Smooth muscle cell (in vitro differentiated cells): ENCODE results near the gene C16orf78. TPM values are rescaled to one million over a fixed set of nuclear protein-coding genes. Genes with fewer than 3 reads are reported as not detected.

Source experiments
- DNase-seq: peaks from one replicate; lab custom pipeline; 2025; ENCODE audit not compliant: unreplicated experiment; lab: John Stamatoyannopoulos, UW
- H2AFZ ChIP-seq: fragments of 200-600 bp; sonication (generic); 2 replicates; pipeline ENCODE4 v1.6.0; 2016; ENCODE audit warnings: antibody characterized with exemption, low read depth, mild to moderate bottlenecking
- H3F3A ChIP-seq: fragments of 200-600 bp; sonication (generic); 2 replicates; pipeline ENCODE4 v1.6.0; 2017; ENCODE audit warnings: antibody characterized with exemption, low read depth
- H3K27ac ChIP-seq: fragments of 200-600 bp; sonication (generic); 2 replicates; pipeline ENCODE4 v1.5.1; 2016; ENCODE audit warnings: low read depth, mild to moderate bottlenecking
- H3K27me3 ChIP-seq: fragments of 200-600 bp; sonication (generic); 2 replicates; pipeline ENCODE4 v1.6.1; 2016; ENCODE audit warnings: low read depth, mild to moderate bottlenecking
- H3K36me3 ChIP-seq: fragments of 200-600 bp; sonication (generic); 2 replicates; pipeline ENCODE4 v1.5.1; 2016; ENCODE audit warnings: low read depth
- H3K4me1 ChIP-seq: fragments of 200-600 bp; sonication (generic); 2 replicates; pipeline ENCODE4 v1.5.1; 2016; ENCODE audit warnings: low read depth
- H3K4me2 ChIP-seq: fragments of 200-600 bp; sonication (generic); 2 replicates; pipeline ENCODE4 v1.6.0; 2016; ENCODE audit warnings: mild to moderate bottlenecking
- H3K4me3 ChIP-seq: fragments of 200-600 bp; sonication (generic); 2 replicates; pipeline ENCODE4 v1.5.1; 2016; ENCODE audit warnings: mild to moderate bottlenecking
- H3K79me2 ChIP-seq: fragments of 200-600 bp; sonication (generic); 2 replicates; pipeline ENCODE4 v1.6.0; 2016; ENCODE audit warnings: low read depth, mild to moderate bottlenecking
- H3K9ac ChIP-seq: fragments of 200-600 bp; sonication (generic); 2 replicates; pipeline ENCODE4 v1.6.0; 2016; ENCODE audit warnings: low read depth
- H3K9me3 ChIP-seq: fragments of 200-600 bp; sonication (generic); replicated peaks from 2 replicates; pipeline ENCODE4 v1.5.1; 2016; ENCODE audit warnings: low read depth
- H4K20me1 ChIP-seq: fragments of 200-600 bp; sonication (generic); 2 replicates; pipeline ENCODE4 v1.6.0; 2016; ENCODE audit warnings: low read depth
- WGBS: methylation state at CpG from one replicate; pipeline ENCODE4 v1.1.7; 2016; ENCODE audit warnings: low lambda C conversion rate; 5-methylcytosine and 5-hydroxymethylcytosine counted together
- polyA plus RNA-seq: library from polyadenylated mRNA; unstranded; fragments of >200 nt; fragmentation: Nextera tagmentation; extraction: Ambion mirVana; gene quantifications from 2 replicates; pipeline ENCODE4 v1.2.1, GENCODE V29; 2016
- total RNA-seq: library from RNA; depleted of rRNA; stranded (reverse); fragments of >200 nt; gene quantifications from 2 replicates; pipeline ENCODE4 v1.2.3, GENCODE V29; 2014
- TF ChIP-seq, protein P1 (sequence below): fragments of 200-600 bp; sonication (generic); IDR thresholded peaks from 2 replicates; pipeline ENCODE4 v1.5.1; 2017; ENCODE audit warnings: borderline replicate concordance, mild to moderate bottlenecking, antibody characterized with exemption; ENCODE audit not compliant: insufficient read depth, poor library complexity, severe bottlenecking

The C16orf78 gene
- total and polyA plus RNA-seq, 2 experiments from 2014 or later, result not detected

DNA sequence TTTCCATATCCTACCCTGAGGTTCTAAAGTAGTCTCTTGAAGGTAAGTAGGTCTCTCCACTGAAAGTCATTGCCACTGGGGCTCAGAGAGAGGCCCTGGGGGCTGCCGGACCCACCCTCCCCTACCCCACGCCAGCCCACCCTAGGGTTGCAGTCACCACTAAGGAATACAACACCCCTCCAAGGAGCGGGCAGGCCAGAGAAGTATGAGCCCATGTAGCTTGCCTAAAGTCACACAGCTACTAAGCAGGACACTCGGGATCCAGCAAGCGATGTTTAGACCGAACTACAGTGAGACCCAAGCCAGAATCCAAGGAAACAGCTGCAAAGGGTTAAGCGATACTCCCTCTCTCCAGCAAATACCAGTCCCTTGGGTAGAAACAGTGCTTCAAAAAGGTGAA, 27.0 kb downstream of the C16orf78 start:
- 88% methylated on average over 7 of the region's 7 CpGs for WGBS
- no peaks in the 10 kb centered on the region for H3K36me3 ChIP-seq
- no peaks in the 10 kb centered on the region for H3K79me2 ChIP-seq
- H2AFZ ChIP-seq, result no peak overlapping the region
- no peaks in the 10 kb centered on the region for H4K20me1 ChIP-seq
- H3K4me1 ChIP-seq, result no peaks in the 10 kb centered on the region
- no peak overlapping the region for H3K4me2 ChIP-seq
- no peak overlapping the region for H3K9ac ChIP-seq
- TF ChIP-seq, protein P1, sequence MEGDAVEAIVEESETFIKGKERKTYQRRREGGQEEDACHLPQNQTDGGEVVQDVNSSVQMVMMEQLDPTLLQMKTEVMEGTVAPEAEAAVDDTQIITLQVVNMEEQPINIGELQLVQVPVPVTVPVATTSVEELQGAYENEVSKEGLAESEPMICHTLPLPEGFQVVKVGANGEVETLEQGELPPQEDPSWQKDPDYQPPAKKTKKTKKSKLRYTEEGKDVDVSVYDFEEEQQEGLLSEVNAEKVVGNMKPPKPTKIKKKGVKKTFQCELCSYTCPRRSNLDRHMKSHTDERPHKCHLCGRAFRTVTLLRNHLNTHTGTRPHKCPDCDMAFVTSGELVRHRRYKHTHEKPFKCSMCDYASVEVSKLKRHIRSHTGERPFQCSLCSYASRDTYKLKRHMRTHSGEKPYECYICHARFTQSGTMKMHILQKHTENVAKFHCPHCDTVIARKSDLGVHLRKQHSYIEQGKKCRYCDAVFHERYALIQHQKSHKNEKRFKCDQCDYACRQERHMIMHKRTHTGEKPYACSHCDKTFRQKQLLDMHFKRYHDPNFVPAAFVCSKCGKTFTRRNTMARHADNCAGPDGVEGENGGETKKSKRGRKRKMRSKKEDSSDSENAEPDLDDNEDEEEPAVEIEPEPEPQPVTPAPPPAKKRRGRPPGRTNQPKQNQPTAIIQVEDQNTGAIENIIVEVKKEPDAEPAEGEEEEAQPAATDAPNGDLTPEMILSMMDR, result no peak
- H3K27me3 ChIP-seq, result no peaks in the 10 kb centered on the region
- H3F3A ChIP-seq, result no peaks in the 10 kb centered on the region
- DNase-seq, result no peak
- no peak overlapping the region for H3K27ac ChIP-seq
- no peak overlapping the region for H3K4me3 ChIP-seq
- no peaks in the 10 kb centered on the region for H3K9me3 ChIP-seq

DNA sequence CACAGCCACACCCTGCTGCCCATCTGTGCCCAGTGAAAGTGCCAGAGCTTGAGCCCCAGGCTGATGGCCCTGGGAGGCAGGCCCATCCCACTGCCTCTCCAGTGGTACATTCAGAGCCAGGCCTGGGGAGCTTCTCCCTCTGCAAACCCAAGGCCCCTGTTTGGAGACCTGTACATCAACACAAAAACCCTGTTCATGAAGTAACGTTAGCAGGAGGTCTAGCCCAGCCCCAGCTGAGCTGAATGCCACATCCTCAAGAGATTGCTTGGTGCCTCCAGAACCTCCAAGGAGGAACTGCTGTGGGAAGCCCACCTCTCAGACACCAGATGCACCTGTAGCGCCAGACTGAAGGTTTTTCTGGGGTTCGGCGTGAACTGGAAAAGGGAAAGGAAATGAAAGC, 31.5 kb downstream of the C16orf78 start:
- TF ChIP-seq, protein P1, result no peak
- Histone ChIP-seq H3K4me1 (no peaks in the 10 kb centered on the region), H2AFZ (no peak overlapping the region), H3K9me3 (no peaks in the 10 kb centered on the region), H4K20me1 (no peaks in the 10 kb centered on the region), H3K36me3 (no peaks in the 10 kb centered on the region), H3K79me2 (no peaks in the 10 kb centered on the region), H3K4me3 (no peak overlapping the region), H3F3A (no peaks in the 10 kb centered on the region), H3K4me2 (no peak overlapping the region), H3K27ac (no peak overlapping the region), H3K27me3 (no peaks in the 10 kb centered on the region), H3K9ac (no peak overlapping the region)
- 94% methylated on average over 4 of the region's 4 CpGs for WGBS
- no peak for DNase-seq

DNA sequence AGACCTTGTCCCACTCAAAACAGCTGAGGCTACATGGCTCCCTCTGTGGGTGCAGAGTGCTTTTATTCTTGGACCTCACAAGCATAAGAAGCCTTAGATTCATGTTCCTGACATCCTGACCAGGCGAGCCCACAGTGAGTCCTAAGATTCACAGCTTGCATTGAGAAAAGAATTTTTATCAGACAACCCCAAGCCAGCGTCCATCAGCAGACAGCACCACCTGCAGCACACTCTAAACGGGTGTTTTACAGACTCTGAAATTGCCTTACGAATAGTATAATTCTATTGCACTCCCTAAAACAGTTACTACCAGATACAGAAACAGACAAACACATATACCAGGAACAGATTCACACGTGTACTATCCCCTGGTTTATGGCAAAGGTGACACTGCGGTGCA, 31.9 kb downstream of the C16orf78 start:
- Histone ChIP-seq H4K20me1 (no peaks in the 10 kb centered on the region), H3K4me2 (no peak overlapping the region), H3K4me3 (no peak overlapping the region), H3K4me1 (no peaks in the 10 kb centered on the region), H3K79me2 (no peaks in the 10 kb centered on the region), H3K9ac (no peak overlapping the region), H3K27me3 (no peaks in the 10 kb centered on the region), H2AFZ (no peak overlapping the region), H3K9me3 (no peaks in the 10 kb centered on the region), H3K27ac (no peak overlapping the region), H3F3A (no peaks in the 10 kb centered on the region), H3K36me3 (no peaks in the 10 kb centered on the region)
- no peak for DNase-seq
- TF ChIP-seq, protein P1, result no peak
- 67% methylated on average over 6 of the region's 6 CpGs for WGBS

DNA sequence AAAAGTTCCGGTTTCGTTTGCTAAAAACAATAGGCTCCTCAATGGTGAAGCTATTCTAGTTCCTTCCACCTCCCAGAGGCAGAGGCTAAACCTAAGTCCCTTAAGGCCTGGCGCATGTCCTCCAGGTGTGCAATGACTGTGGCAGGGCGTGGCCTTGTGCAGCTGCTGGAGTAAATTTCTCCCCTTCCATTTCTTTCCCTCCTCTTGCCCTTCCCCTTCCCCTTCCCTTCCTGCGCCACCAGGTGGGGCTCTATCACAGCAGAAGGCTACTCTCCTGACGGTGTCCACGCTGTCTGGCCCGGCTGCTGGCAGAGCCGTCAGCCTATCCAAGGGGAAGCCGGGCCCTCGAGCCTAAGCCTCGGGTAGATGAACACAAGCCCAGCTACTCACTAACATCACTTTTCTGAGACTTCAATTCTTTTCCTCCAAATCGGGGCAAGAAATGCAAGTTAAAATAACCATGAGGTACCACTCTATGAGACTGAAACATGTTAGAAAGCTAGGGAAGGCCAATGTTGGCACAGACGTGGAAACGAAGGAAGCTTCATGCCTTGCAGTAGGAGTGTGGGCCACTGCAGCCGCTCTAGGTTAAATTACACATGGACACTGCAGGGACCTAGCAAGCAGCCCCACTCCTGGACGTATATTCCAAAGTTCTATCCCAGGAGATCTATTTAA, 34.4 kb downstream of the C16orf78 start:
- TF ChIP-seq, protein P1, result peak; percentile 91
- Histone ChIP-seq H3K27ac (no peak overlapping the region), H3F3A (no peaks in the 10 kb centered on the region), H3K4me2 (peak overlapping the region; percentile 21), H3K9me3 (no peaks in the 10 kb centered on the region), H3K9ac (no peak overlapping the region), H3K4me1 (no peaks in the 10 kb centered on the region), H3K4me3 (no peak overlapping the region), H4K20me1 (no peaks in the 10 kb centered on the region), H3K27me3 (no peaks in the 10 kb centered on the region), H2AFZ (peak overlapping the region; percentile 61), H3K36me3 (no peaks in the 10 kb centered on the region), H3K79me2 (no peaks in the 10 kb centered on the region)
- 33% methylated on average over 17 of the region's 17 CpGs for WGBS
- peak; percentile 46 for DNase-seq
